Activated naive CD8-positive, alpha-beta T cell treated with anti-CD3 and anti-CD28 coated beads, Interleukin-2, amount 50 U/mL, for 24 hours (primary cell): ENCODE data around the gene CALR3.
A peak's percentile ranks its signal among the peaks of the same experiment; 100 is the strongest.
"Not testable (repeated sequence)": the region's sequence is repeated elsewhere in the genome, so short reads cannot be mapped to it uniquely, and the experiment has no call there.

Source experiments
- ATAC-seq: fragments of 150-1000 bp; cut with Tn5 transposase; one replicate; pipeline ENCODE4 v1.10.0; 2021
- DNase-seq: peaks from one replicate; pipeline ENCODE4 v3.0.0; 2021
- H3K27ac Mint-ChIP-seq: one replicate; pipeline ENCODE4 v1.8.0; 2021; ENCODE audit warnings: mild to moderate bottlenecking, mixed read lengths
- H3K27me3 Mint-ChIP-seq: one replicate; pipeline ENCODE4 v1.8.0; 2021; ENCODE audit warnings: mixed read lengths
- H3K36me3 Mint-ChIP-seq: one replicate; pipeline ENCODE4 v1.8.0; 2021; ENCODE audit warnings: low read depth, mixed read lengths
- H3K4me1 Mint-ChIP-seq: one replicate; pipeline ENCODE4 v1.8.0; 2021; ENCODE audit warnings: mixed read lengths
- H3K4me3 Mint-ChIP-seq: one replicate; pipeline ENCODE4 v1.8.0; 2021; ENCODE audit warnings: mild to moderate bottlenecking, moderate library complexity, mixed read lengths
- H3K9me3 Mint-ChIP-seq: one replicate; pipeline ENCODE4 v1.8.0; 2021; ENCODE audit warnings: mixed read lengths

CALR3 gene

DNA sequence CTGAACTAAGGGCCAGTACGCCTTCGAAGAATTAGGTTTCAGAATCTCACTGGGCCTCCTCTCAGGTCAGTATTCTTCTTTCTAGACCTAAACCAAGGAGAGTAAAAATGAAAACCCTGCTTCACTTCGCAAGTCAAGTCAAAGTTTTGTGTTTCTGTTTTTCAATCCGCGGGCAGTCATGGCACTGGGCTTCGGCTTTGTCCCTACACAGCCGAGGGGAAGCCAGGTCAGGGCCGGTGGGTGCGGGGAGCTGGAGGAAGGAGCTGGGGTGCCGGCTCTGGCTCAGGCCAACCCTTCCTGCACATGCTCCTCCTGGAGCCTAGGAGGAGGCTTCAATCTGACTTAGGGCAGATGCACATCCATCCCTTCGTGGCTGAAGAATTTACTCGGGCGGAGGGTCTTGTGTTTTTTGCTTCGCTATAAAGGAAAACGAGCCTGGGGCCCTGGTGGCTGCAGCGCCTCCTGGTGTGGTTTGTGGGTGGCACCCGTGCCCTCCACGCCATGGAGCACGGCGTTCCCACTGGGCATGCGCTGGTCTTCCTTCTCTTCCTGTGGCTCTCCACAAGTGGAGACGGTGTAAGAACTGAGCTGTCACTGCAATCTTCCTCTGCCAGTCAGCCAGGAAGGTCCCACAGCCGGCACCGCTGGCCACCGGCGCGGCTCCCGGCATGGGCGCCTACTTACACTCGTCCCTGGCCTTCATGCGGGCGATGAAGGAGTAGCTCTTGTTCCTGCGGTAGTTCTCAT, 22.7 kb upstream of the CALR3 start:
- no peaks in the 10 kb centered on the region for H3K27me3 Mint-ChIP-seq
- no peaks in the 10 kb centered on the region for H3K4me1 Mint-ChIP-seq
- DNase-seq = no peak
- peak overlapping the region; percentile 35 for H3K27ac Mint-ChIP-seq
- no peak for ATAC-seq
- peaks cover 37% of the 10 kb centered on the region for H3K36me3 Mint-ChIP-seq
- H3K4me3 Mint-ChIP-seq = no peak overlapping the region
- no peaks in the 10 kb centered on the region for H3K9me3 Mint-ChIP-seq

DNA sequence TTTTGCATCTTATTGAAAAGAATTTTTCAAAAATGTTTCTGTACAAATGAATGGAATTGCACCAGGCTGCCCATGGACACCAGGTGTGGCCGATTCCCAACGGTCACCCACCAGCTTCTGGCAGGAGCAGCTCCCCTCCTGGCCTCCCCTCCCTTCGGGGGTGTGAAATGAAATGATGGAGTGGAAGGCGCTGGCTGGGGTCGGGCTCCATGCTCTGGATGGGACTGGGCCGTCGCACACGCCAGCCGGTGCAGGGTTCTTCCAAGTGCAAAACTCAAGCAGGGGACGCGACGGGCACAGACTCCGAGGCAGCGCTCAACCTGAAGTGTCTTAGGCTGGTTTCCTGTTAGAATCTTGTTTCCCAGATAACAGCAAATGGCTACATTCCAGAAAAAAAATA, 22.1 kb upstream of the CALR3 start:
- H3K27ac Mint-ChIP-seq = no peak overlapping the region
- no peak overlapping the region for H3K4me3 Mint-ChIP-seq
- H3K27me3 Mint-ChIP-seq = no peaks in the 10 kb centered on the region
- DNase-seq (no peak), ATAC-seq (no peak)
- H3K4me1 Mint-ChIP-seq = no peaks in the 10 kb centered on the region
- H3K9me3 Mint-ChIP-seq = no peaks in the 10 kb centered on the region
- H3K36me3 Mint-ChIP-seq = peaks cover 34% of the 10 kb centered on the region

DNA sequence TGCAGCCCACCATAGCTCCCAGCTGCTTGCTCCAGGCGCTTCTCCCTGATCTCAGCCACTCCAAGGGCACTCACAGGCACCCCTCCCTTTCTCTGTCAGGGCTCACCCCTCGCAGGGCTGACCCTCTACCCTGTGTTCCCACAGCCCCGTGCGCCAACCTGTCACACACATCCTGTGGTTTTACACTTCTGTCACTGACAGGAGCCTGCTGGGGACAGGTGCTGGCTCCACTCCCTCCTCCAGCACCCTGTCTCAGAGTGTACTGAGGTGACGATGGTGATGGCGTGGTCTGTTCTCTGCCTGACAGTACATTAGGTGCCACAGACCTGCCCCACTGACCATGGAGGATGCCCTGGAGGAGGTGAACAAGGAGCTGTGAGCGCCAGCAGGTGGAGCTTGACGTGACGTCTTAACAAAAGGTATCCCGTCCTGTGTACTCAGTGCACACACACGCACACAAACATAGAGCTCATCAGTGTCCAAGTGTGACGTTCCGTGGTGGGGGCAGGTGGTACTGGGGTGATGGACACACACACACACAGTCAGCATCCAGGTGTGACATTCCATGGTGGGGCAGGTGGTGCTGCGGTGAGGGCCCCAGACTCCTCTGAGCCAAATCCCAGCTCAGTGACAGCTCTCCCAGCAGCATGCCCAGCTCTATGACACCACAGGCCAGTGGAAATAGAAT, 21.1 kb upstream of the CALR3 start:
- no peak overlapping the region for H3K4me3 Mint-ChIP-seq
- no peaks in the 10 kb centered on the region for H3K9me3 Mint-ChIP-seq
- no peak for DNase-seq
- H3K4me1 Mint-ChIP-seq = no peaks in the 10 kb centered on the region
- no peaks in the 10 kb centered on the region for H3K27me3 Mint-ChIP-seq
- ATAC-seq = peak; percentile 27
- no peak overlapping the region for H3K27ac Mint-ChIP-seq
- peaks cover 28% of the 10 kb centered on the region for H3K36me3 Mint-ChIP-seq

- H3K4me1 Mint-ChIP-seq = no peaks in the 10 kb centered on the region
- H3K27me3 Mint-ChIP-seq = no peaks in the 10 kb centered on the region
- H3K27ac Mint-ChIP-seq = no peak overlapping the region
- H3K4me3 Mint-ChIP-seq = no peak overlapping the region
- ATAC-seq = no peak
- no peak for DNase-seq
- H3K36me3 Mint-ChIP-seq = peaks cover 28% of the 10 kb centered on the region
- H3K9me3 Mint-ChIP-seq = no peaks in the 10 kb centered on the region
Observed at GRCh38 chr19:16516381-16516780, 20.4 kb upstream of the CALR3 start.

GRCh38 chr19:16514383-16515019, 18.5 kb upstream of the CALR3 start:
- no peak overlapping the region for H3K27ac Mint-ChIP-seq
- H3K36me3 Mint-ChIP-seq = peaks cover 14% of the 10 kb centered on the region
- no peak for DNase-seq
- H3K4me3 Mint-ChIP-seq = no peak overlapping the region
- no peaks in the 10 kb centered on the region for H3K4me1 Mint-ChIP-seq
- no peaks in the 10 kb centered on the region for H3K9me3 Mint-ChIP-seq
- H3K27me3 Mint-ChIP-seq = no peaks in the 10 kb centered on the region
- peak; percentile 29 for ATAC-seq

DNA sequence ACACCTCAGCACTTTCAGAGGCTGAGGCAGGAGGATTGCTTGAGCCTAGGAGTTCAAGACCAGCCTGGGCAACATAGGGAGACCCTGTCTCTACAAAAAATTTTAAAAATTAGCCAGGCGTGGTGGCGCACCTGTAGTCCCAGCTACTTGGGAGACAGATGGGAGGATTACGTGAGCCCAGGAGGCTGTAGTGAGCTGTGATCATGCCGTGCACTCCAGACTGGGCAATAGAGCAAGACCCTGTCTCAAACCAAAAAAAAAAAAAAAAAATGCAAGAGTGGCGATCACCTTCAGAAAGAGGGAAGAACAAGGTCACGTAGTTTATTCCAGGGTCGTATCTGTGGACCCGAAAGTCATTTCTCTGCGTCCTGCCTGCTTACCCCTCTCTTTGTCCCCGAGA, 16.6 kb upstream of the CALR3 start:
- not testable (repeated sequence) for H3K27me3 Mint-ChIP-seq, ATAC-seq

GRCh38 chr19:16509141-16510061, 13.4 kb upstream of the CALR3 start:
- H3K9me3 Mint-ChIP-seq = no peaks in the 10 kb centered on the region
- DNase-seq (no peak), ATAC-seq (no peak)
- no peak overlapping the region for H3K27ac Mint-ChIP-seq
- no peak overlapping the region for H3K4me3 Mint-ChIP-seq
- peaks cover 3% of the 10 kb centered on the region for H3K36me3 Mint-ChIP-seq
- H3K4me1 Mint-ChIP-seq = no peaks in the 10 kb centered on the region
- no peaks in the 10 kb centered on the region for H3K27me3 Mint-ChIP-seq

More for the DNA sequence above, 16.6 kb upstream of the CALR3 start:
- not testable (repeated sequence) for H3K36me3 Mint-ChIP-seq, H3K4me1 Mint-ChIP-seq, H3K4me3 Mint-ChIP-seq, DNase-seq, H3K9me3 Mint-ChIP-seq, H3K27ac Mint-ChIP-seq

DNA sequence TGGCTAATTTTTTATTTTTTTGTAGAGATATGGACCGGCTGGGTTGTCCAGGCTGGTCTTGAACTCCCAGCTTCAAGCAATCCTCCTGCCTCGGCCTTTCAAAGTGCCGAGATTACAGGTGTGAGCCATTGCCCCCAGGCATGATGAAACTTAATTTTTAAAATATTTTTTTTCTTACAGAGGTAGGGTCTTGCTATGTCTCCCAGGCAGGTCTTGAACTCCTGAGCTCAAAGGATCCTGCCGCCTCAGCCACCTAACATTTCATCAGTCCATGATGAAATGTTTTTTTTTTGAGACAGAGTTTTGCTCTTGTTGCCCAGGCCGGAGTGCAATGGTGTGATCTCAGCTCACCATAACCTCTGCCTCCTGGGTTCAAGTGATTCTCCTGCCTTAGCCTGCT, 12.6 kb upstream of the CALR3 start:
- Mint-ChIP-seq H3K27ac (no peak overlapping the region), H3K4me1 (no peaks in the 10 kb centered on the region), H3K9me3 (no peaks in the 10 kb centered on the region)

GRCh38 chr19:16506961-16507360, 11.0 kb upstream of the CALR3 start:
- no peaks in the 10 kb centered on the region for H3K9me3 Mint-ChIP-seq
- no peaks in the 10 kb centered on the region for H3K27me3 Mint-ChIP-seq
- H3K4me1 Mint-ChIP-seq = peaks cover 2% of the 10 kb centered on the region
- H3K36me3 Mint-ChIP-seq = peaks cover 5% of the 10 kb centered on the region
- no peak overlapping the region for H3K27ac Mint-ChIP-seq
- DNase-seq = no peak
- no peak overlapping the region for H3K4me3 Mint-ChIP-seq
- ATAC-seq = no peak

More for the DNA sequence above, 12.6 kb upstream of the CALR3 start:
- ATAC-seq = no peak
- DNase-seq = no peak
- H3K36me3 Mint-ChIP-seq = peaks cover 5% of the 10 kb centered on the region
- no peaks in the 10 kb centered on the region for H3K27me3 Mint-ChIP-seq
- H3K4me3 Mint-ChIP-seq = no peak overlapping the region

- not testable (repeated sequence) for H3K4me3 Mint-ChIP-seq, H3K27me3 Mint-ChIP-seq, H3K27ac Mint-ChIP-seq, H3K4me1 Mint-ChIP-seq, ATAC-seq, DNase-seq, H3K9me3 Mint-ChIP-seq, H3K36me3 Mint-ChIP-seq
Observed at GRCh38 chr19:16506161-16506560, 10.2 kb upstream of the CALR3 start.

DNA sequence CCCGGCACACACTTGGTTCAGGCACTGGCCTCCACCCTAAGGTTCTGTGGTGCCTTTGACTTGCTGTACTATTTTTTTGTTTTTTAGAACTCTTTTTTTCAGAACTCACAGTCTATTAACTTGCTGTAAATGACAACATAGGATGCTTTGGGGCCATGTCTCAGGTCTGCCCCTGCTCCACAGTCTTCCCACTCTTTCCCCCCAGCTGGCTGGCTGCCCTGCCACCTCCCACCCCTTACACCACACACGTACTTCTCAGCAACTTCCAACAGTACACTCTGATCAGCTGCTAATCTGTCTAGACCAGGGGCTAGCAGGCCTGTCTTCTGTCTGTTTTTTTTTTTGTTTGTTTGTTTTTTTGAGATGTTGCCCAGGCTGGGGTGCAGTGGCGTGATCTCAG, 8.3 kb upstream of the CALR3 start:
- no peaks in the 10 kb centered on the region for H3K27me3 Mint-ChIP-seq
- DNase-seq (no peak), ATAC-seq (no peak)
- H3K9me3 Mint-ChIP-seq = no peaks in the 10 kb centered on the region
- H3K4me3 Mint-ChIP-seq = no peak overlapping the region
- no peak overlapping the region for H3K27ac Mint-ChIP-seq
- H3K36me3 Mint-ChIP-seq = peaks cover 10% of the 10 kb centered on the region
- H3K4me1 Mint-ChIP-seq = peaks cover 2% of the 10 kb centered on the region

DNA sequence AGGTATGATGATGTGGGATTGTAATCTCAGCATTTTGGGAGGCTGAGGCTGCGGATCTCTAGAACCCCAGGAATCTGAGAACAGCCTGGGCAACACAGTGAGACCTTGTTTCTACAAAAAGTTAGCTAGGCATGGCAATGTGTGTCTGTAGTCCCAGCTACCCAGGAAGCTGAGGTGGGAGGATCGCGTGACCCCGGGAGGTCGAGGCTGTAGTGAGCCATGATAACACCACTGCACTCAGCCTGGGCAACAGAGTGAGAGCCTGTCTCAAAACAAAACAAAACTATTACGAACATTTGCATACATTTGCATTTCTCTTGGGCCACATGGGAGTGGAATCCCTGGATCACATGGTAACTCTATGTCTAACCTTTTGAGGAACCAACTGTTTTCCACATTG, 1.9 kb upstream of the CALR3 start:
- peaks cover 6% of the 10 kb centered on the region for H3K36me3 Mint-ChIP-seq
- no peak for ATAC-seq
- peak overlapping the region; percentile 97 for H3K4me3 Mint-ChIP-seq
- DNase-seq = no peak
- no peaks in the 10 kb centered on the region for H3K27me3 Mint-ChIP-seq
- H3K9me3 Mint-ChIP-seq = no peaks in the 10 kb centered on the region
- H3K4me1 Mint-ChIP-seq = peaks cover 26% of the 10 kb centered on the region
- no peak overlapping the region for H3K27ac Mint-ChIP-seq

DNA sequence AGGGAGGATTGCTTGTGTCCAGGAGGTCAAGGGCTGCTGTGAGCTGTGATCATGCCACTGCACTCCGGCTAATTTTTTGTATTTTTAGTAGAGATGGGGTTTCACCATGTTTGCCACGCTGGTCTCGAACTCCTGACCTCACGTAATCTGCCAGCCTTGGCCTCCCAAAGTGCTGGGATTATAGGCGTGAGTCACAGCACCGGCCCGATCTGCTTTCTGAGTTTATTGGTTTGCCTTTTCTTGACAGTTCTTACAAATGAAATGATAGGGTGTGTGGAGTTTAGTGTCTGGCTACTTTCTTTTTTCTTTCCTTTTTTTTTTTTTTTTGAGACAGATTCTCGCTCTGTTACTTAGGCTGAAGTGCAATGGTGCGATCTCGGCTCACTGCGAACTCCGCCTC, 1.1 kb upstream of the CALR3 start:
- Mint-ChIP-seq H3K4me1 (peaks cover 26% of the 10 kb centered on the region), H3K36me3 (peaks cover 6% of the 10 kb centered on the region), H3K27ac (no peak overlapping the region), H3K4me3 (peak overlapping the region; percentile 97), H3K9me3 (no peaks in the 10 kb centered on the region), H3K27me3 (no peaks in the 10 kb centered on the region)
- ATAC-seq (no peak), DNase-seq (no peak)

DNA sequence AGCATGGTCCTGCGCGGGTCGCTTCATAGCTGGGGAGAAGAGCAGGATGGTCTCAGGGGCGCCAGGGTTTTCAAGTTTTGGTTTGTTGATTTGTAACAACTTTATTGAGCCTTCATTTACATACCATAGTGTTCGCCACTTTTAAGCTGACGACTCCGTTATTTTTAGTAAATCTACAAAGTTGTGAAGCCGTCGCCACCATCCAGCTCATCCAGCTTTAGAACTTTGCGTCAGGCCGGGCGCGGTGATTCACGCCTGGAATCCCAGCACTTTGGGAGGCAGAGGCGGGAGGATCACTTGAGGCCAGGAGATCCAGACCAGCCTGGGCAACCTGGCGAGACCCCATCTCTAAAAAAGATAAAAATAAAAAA, 631 bp upstream of the CALR3 start:
- peaks cover 26% of the 10 kb centered on the region for H3K4me1 Mint-ChIP-seq
- no peaks in the 10 kb centered on the region for H3K27me3 Mint-ChIP-seq
- ATAC-seq = no peak
- peak overlapping the region; percentile 96 for H3K27ac Mint-ChIP-seq
- H3K9me3 Mint-ChIP-seq = no peaks in the 10 kb centered on the region
- peaks cover 6% of the 10 kb centered on the region for H3K36me3 Mint-ChIP-seq
- H3K4me3 Mint-ChIP-seq = peak overlapping the region; percentile 97
- no peak for DNase-seq
